A673 (cell line): ENCODE data around the gene PARPBP.

Source experiments
- CTCF ChIP-seq: fragments of 300-800, 200-600 bp; sonication (generic); conservative IDR thresholded peaks from 2 replicates; pipeline ENCODE4 v1.5.1; 2017; ENCODE audit warnings: low read depth, mild to moderate bottlenecking, antibody characterized with exemption, low read length, moderate library complexity, mixed read lengths
- EZH2 ChIP-seq: fragments of 200-600 bp; sonication (generic); IDR thresholded peaks from 2 replicates; pipeline ENCODE4 v1.6.1; 2017; ENCODE audit warnings: borderline replicate concordance, low read depth, mild to moderate bottlenecking, mixed read lengths, antibody characterized with exemption, low read length; ENCODE audit not compliant: poor library complexity, severe bottlenecking

- TF ChIP-seq EZH2 (no peak), CTCF (no peak)
These were observed 77.8 kb downstream of the PARPBP start, which contains the start of gene PMCH for GRCh38 chr12:102197789-102198188.
